H1 (cell line): ENCODE data around the gene ZNF846. TPM values are rescaled to one million over a fixed set of nuclear protein-coding genes. Genes with fewer than 3 reads are reported as not detected.

ENCODE experiments used
- CTCF ChIA-PET: fragments of 300-600 bp; sonication (Branson Sonifier 250); formaldehyde crosslinking; loops from one replicate; lab custom pipeline; 2021; ENCODE audit not compliant: partially characterized antibody; lab: Charles Lee
- POLR2A ChIA-PET: fragments of 300-600 bp; sonication (Branson Sonifier 250); formaldehyde crosslinking; loops from one replicate; lab custom pipeline; 2021; ENCODE audit warnings: inconsistent platforms; ENCODE audit not compliant: partially characterized antibody; lab: Charles Lee
- DNase-seq, 2 experiments: peaks; one replicate each; pipeline versions ENCODE4 v3.0.0 to v3.0.0-alpha.2; 2010 to 2022; ENCODE audit warnings: low spot score in 2 of 2, low read depth in 1 of 2, mixed read lengths in 1 of 2
- FAIRE-seq: peaks from 2 replicates; lab custom pipeline; 2011; peaks lifted over from hg19 to GRCh38; lab: Jason Lieb, UNC
- H2AFZ ChIP-seq: 2 replicates; pipeline ENCODE4 v1.8.1; 2012; ENCODE audit warnings: low read length, inconsistent platforms
- H2AK5ac ChIP-seq: 2 replicates; pipeline ENCODE4 v1.6.1; 2013; ENCODE audit warnings: low read depth, low read length
- H2BK120ac ChIP-seq: replicated peaks from 2 replicates; pipeline ENCODE3; 2013; ENCODE audit warnings: low read depth, low read length, inconsistent platforms
- H2BK12ac ChIP-seq: 2 replicates; pipeline ENCODE4 v1.6.1; 2013; ENCODE audit warnings: low read depth, low read length
- H2BK15ac ChIP-seq: 2 replicates; pipeline ENCODE4 v1.6.1; 2013; ENCODE audit warnings: low read length
- H2BK20ac ChIP-seq: 2 replicates; pipeline ENCODE4 v1.6.1; 2013; ENCODE audit warnings: low read length
- H2BK5ac ChIP-seq: 2 replicates; pipeline ENCODE4 v1.6.1; 2013; ENCODE audit warnings: low read depth, low read length
- H3K14ac ChIP-seq: 2 replicates; pipeline ENCODE4 v1.6.1; 2013; ENCODE audit warnings: inconsistent platforms; ENCODE audit not compliant: insufficient read length
- H3K18ac ChIP-seq: 2 replicates; pipeline ENCODE4 v1.6.1; 2013; ENCODE audit warnings: low read length; ENCODE audit errors: extremely low read depth
- H3K23ac ChIP-seq: 2 replicates; pipeline ENCODE4 v1.6.1; 2013; ENCODE audit warnings: inconsistent platforms; ENCODE audit not compliant: insufficient read length
- H3K23me2 ChIP-seq: 2 replicates; pipeline ENCODE4 v1.6.1; 2013; ENCODE audit warnings: low read depth, low read length
- H3K27ac ChIP-seq: 2 replicates; pipeline ENCODE4 v1.6.1; 2011; ENCODE audit warnings: low read depth, low read length, inconsistent platforms
- H3K27me3 ChIP-seq, 4 experiments: replicated peaks in 1 of 4; 1 replicate in 1 of 4; 2 replicates in 3 of 4; pipeline versions ENCODE4 v1.6.1 to v1.8.1; 2011 to 2013; ENCODE audit warnings: low read length in 3 of 4, mild to moderate bottlenecking in 3 of 4, inconsistent platforms in 2 of 4, mixed read lengths in 2 of 4, moderate library complexity in 1 of 4; ENCODE audit not compliant: control insufficient read depth in 3 of 4, insufficient read depth in 3 of 4; ENCODE audit errors: extremely low read depth in 1 of 4
- H3K36me3 ChIP-seq, 4 experiments: 2 replicates each; pipeline versions ENCODE4 v1.6.1 to v1.8.1; 2011 to 2013; ENCODE audit warnings: mild to moderate bottlenecking in 4 of 4, low read length in 3 of 4, moderate library complexity in 2 of 4, control low read depth in 1 of 4, inconsistent platforms in 1 of 4; ENCODE audit not compliant: insufficient read depth in 4 of 4, control insufficient read depth in 2 of 4
- H3K4ac ChIP-seq: replicated peaks from 2 replicates; pipeline ENCODE3; 2013; ENCODE audit warnings: low read length, low read depth, mixed read lengths, inconsistent platforms; ENCODE audit not compliant: insufficient read length
- H3K4me1 ChIP-seq, 4 experiments: replicated peaks in 1 of 4; 1 replicate in 1 of 4; 2 replicates in 3 of 4; pipeline versions ENCODE4 v1.6.1 to v1.8.1; 2011 to 2013; ENCODE audit warnings: low read length in 3 of 4, inconsistent platforms in 2 of 4, mixed read lengths in 1 of 4; ENCODE audit not compliant: insufficient read depth in 4 of 4, control insufficient read depth in 3 of 4
- H3K4me2 ChIP-seq, 2 experiments: 2 replicates each; pipeline versions ENCODE4 v1.6.1 to v1.8.1; 2011 to 2013; ENCODE audit warnings: low read depth in 2 of 2, low read length in 2 of 2, control low read depth in 1 of 2, inconsistent platforms in 1 of 2, mild to moderate bottlenecking in 1 of 2; ENCODE audit not compliant: insufficient read depth in 1 of 2
- H3K4me3 ChIP-seq, 4 experiments: fragments of 200-600, 300-600 bp in 1 of 4; sonication (generic), shearing (Covaris generic), sonication (Bioruptor Twin) in 1 of 4; 2 replicates each; pipeline versions ENCODE4 v1.5.1 to v1.8.1; 2011 to 2016; ENCODE audit warnings: low read length in 4 of 4, low read depth in 3 of 4, control low read depth in 2 of 4, inconsistent platforms in 2 of 4, mild to moderate bottlenecking in 2 of 4, mixed read lengths in 1 of 4, moderate library complexity in 1 of 4; ENCODE audit not compliant: insufficient read depth in 2 of 4; ENCODE audit errors: extremely low read depth in 1 of 4
- H3K56ac ChIP-seq: replicated peaks from 2 replicates; pipeline ENCODE3; 2013; ENCODE audit warnings: low read depth, mild to moderate bottlenecking, mixed read lengths, low read length, inconsistent platforms; ENCODE audit not compliant: insufficient read length
- H3K79me1 ChIP-seq: 2 replicates; pipeline ENCODE4 v1.6.1; 2013; ENCODE audit warnings: low read depth, low read length, control low read depth
- H3K79me2 ChIP-seq, 2 experiments: 2 replicates each; pipeline versions ENCODE4 v1.6.1 to v1.8.1; 2012 to 2013; ENCODE audit warnings: low read length in 2 of 2, mild to moderate bottlenecking in 2 of 2, inconsistent platforms in 1 of 2; ENCODE audit not compliant: insufficient read depth in 2 of 2, control insufficient read depth in 1 of 2
- H3K9ac ChIP-seq, 4 experiments: replicated peaks in 1 of 4; 1 replicate in 1 of 4; 2 replicates in 3 of 4; pipeline versions ENCODE4 v1.6.1 to v1.8.1; 2011 to 2013; ENCODE audit warnings: low read depth in 3 of 4, low read length in 3 of 4, control low read depth in 2 of 4, mild to moderate bottlenecking in 2 of 4, moderate library complexity in 2 of 4, inconsistent platforms in 1 of 4; ENCODE audit errors: extremely low read depth in 1 of 4
- H3K9me3 ChIP-seq, 2 experiments: 2 replicates each; pipeline versions ENCODE4 v1.6.1 to v1.8.1; 2012 to 2013; ENCODE audit warnings: mild to moderate bottlenecking in 2 of 2, moderate library complexity in 2 of 2, control low read depth in 1 of 2, inconsistent platforms in 1 of 2, low read depth in 1 of 2, low read length in 1 of 2, mixed read lengths in 1 of 2; ENCODE audit not compliant: insufficient read depth in 2 of 2
- H4K20me1 ChIP-seq, 2 experiments: replicated peaks in 1 of 2; 2 replicates each; pipeline versions ENCODE3 to v1.8.1; 2011 to 2013; ENCODE audit warnings: inconsistent platforms in 2 of 2, low read length in 2 of 2, mild to moderate bottlenecking in 1 of 2; ENCODE audit not compliant: insufficient read depth in 2 of 2, control insufficient read depth in 1 of 2
- H4K5ac ChIP-seq: 2 replicates; pipeline ENCODE4 v1.6.1; 2013; ENCODE audit warnings: low read length, low read depth, mixed read lengths, inconsistent platforms; ENCODE audit not compliant: insufficient read length
- H4K8ac ChIP-seq: 2 replicates; pipeline ENCODE4 v1.8.0; 2013; ENCODE audit warnings: mild to moderate bottlenecking, moderate library complexity, low read length, inconsistent platforms; ENCODE audit not compliant: insufficient read depth; ENCODE audit errors: extremely low read depth
- H4K91ac ChIP-seq: replicated peaks from 2 replicates; pipeline ENCODE3; 2013; ENCODE audit warnings: low read length, mixed read lengths, inconsistent platforms; ENCODE audit not compliant: insufficient read length
- CTBP2 ChIP-seq: IDR thresholded peaks from 2 replicates; pipeline ENCODE4 v1.7.0; 2011; ENCODE audit warnings: borderline replicate concordance, mild to moderate bottlenecking, moderate library complexity, mixed read lengths, low read length; ENCODE audit not compliant: insufficient read depth, insufficient read length
- CTCF ChIP-seq, 3 experiments: IDR thresholded peaks; 1 replicate in 2 of 3; 2 replicates in 1 of 3; pipeline versions ENCODE4 v1.5.1 to v1.6.1; 2011; ENCODE audit warnings: low read length in 3 of 3, mild to moderate bottlenecking in 3 of 3, inconsistent platforms in 2 of 3, low read depth in 1 of 3, moderate library complexity in 1 of 3; ENCODE audit not compliant: insufficient read depth in 1 of 3; ENCODE audit errors: control extremely low read depth in 1 of 3
- EP300 ChIP-seq, 2 experiments: IDR thresholded peaks; 1 replicate in 1 of 2; 2 replicates in 1 of 2; pipeline ENCODE4 v1.6.1; 2011 to 2012; ENCODE audit warnings: low read depth in 2 of 2, low read length in 2 of 2, mild to moderate bottlenecking in 2 of 2, borderline replicate concordance in 1 of 2, inconsistent platforms in 1 of 2, moderate library complexity in 1 of 2
- HDAC2 ChIP-seq, 2 experiments: fragments of 300-600 bp in 1 of 2; sonication (generic) in 1 of 2; IDR thresholded peaks; 2 replicates each; pipeline ENCODE4 v1.6.1; 2011 to 2012; ENCODE audit warnings: low read depth in 2 of 2, low read length in 2 of 2, mild to moderate bottlenecking in 2 of 2, moderate library complexity in 2 of 2, borderline replicate concordance in 1 of 2, inconsistent platforms in 1 of 2
- KDM5A ChIP-seq: fragments of 200-600 bp; IDR thresholded peaks from 2 replicates; pipeline ENCODE4 v1.7.1; 2012; ENCODE audit warnings: mild to moderate bottlenecking, low read length, inconsistent platforms, mixed read lengths
- SIN3A ChIP-seq, 2 experiments: IDR thresholded peaks in 1 of 2; conservative IDR thresholded peaks in 1 of 2; 2 replicates each; pipeline ENCODE4 v1.6.1; 2011 to 2012; ENCODE audit warnings: low read length in 2 of 2, improper control_type of control experiment in 1 of 2, low read depth in 1 of 2, mild to moderate bottlenecking in 1 of 2
- TAF1 ChIP-seq: IDR thresholded peaks from 2 replicates; pipeline ENCODE4 v1.6.1; 2011; ENCODE audit warnings: mild to moderate bottlenecking, low read depth, low read length
- TCF12 ChIP-seq: IDR thresholded peaks from 2 replicates; pipeline ENCODE4 v1.6.1; 2011; ENCODE audit warnings: low read depth, mild to moderate bottlenecking, low read length
- WGBS, 2 experiments: shearing (Covaris generic) in 1 of 2; methylation state at CpG; one replicate each; pipeline versions ENCODE4 v1.1.6 to v1.1.7; 2013 to 2015; ENCODE audit warnings: low lambda C conversion rate in 2 of 2, mixed read lengths in 2 of 2, inconsistent platforms in 1 of 2, low coverage in 1 of 2, missing lambda C conversion rate in 1 of 2; ENCODE audit not compliant: insufficient replicate concordance in 2 of 2, insufficient coverage in 1 of 2, insufficient read length in 1 of 2; ENCODE audit errors: extremely low coverage in 1 of 2, missing lambda C conversion rate in 1 of 2; 5-methylcytosine and 5-hydroxymethylcytosine counted together
- polyA plus RNA-seq, 7 experiments: library from polyadenylated mRNA; depleted of rRNA in 3 of 7; stranded (reverse) in 5 of 7; unstranded in 2 of 7; fragments of >200 nt in 5 of 7; fragments of 200-250 nt in 2 of 7; gene quantifications; 1 replicate in 5 of 7; 2 replicates in 1 of 7; 4 replicates in 1 of 7; pipeline versions ENCODE4 v1.2.1 to v1.2.3, GENCODE V29; 2011 to 2013; ENCODE audit warnings: missing spikeins in 2 of 7, mixed read lengths in 2 of 7
- total RNA-seq: library from RNA; stranded (reverse); fragmentation: NEBNext Ultra II Directional; extraction: Animal tissue kit (Norgen Biotek cat#: 25700); gene quantifications from 2 replicates; pipeline ENCODE4 v1.2.1, GENCODE V29; 2021

The ZNF846 gene
- total and polyA plus RNA-seq, 2 of the 8 experiments (the other 6 are each of a cell fraction or from before 2014, with no cell fraction given) = 4.5 to 9.0 TPM

GRCh38 chr19:9791552-9792205 is 23.1 kb upstream of the ZNF846 start:
- H2AFZ ChIP-seq = no peak overlapping the region
- no peak for TF ChIP-seq SIN3A (conservative IDR thresholded peaks at IDR 0.05 in 1 of 2, IDR thresholded peaks at IDR 0.05 in 1 of 2; ENCODE audit: low read depth in 1 of 2, low read length in 2 of 2)
- TF ChIP-seq HDAC2 (IDR thresholded peaks at IDR 0.05; ENCODE audit: borderline replicate concordance in 1 of 2, low read depth in 2 of 2, low read length in 2 of 2) = no peak
- no peak for TF ChIP-seq CTCF (IDR thresholded peaks at IDR 0.05; ENCODE audit: control extremely low read depth in 1 of 3, insufficient read depth in 1 of 3, low read depth in 1 of 3, low read length in 3 of 3)
- no peak for TF ChIP-seq KDM5A
- no peak for TF ChIP-seq CTBP2
- TF ChIP-seq TAF1 = peak; percentile 53; the same call in 1 of the 2 replicates
- no peak for TF ChIP-seq EP300 (IDR thresholded peaks at IDR 0.05; ENCODE audit: borderline replicate concordance in 1 of 2, low read depth in 2 of 2, low read length in 2 of 2)
- TF ChIP-seq TCF12 = no peak

More at GRCh38 chr19:9791552-9792205, 23.1 kb upstream of the ZNF846 start:
- peaks cover 11% of the 10 kb centered on the region; the same call in 1 of the 2 replicates for H3K23me2 ChIP-seq
- 17% methylated on average over 7 of the region's 50 CpGs; no CpG with 5 or more reads in 1 of the 2 experiments for WGBS, 2 experiments
- ChIA-PET CTCF (interaction anchor here (2.0 kb wide), 1 partner anchor 166 kb away, joined by 12 read pairs; no protein-coding TSS in a partner anchor), POLR2A (no interaction called here)
- no peak overlapping the region for H3K18ac ChIP-seq
- H3K4me1 ChIP-seq = peaks cover 0 to 6% (median 2%) of the 10 kb centered on the region in 4 experiments; a peak in 4 of 7 replicates
- no peak overlapping the region for H3K23ac ChIP-seq
- no peaks in the 10 kb centered on the region for H4K20me1 ChIP-seq
- H2BK12ac ChIP-seq = no peak overlapping the region
- no peak overlapping the region for H4K5ac ChIP-seq
- no peak overlapping the region for H2AK5ac ChIP-seq
- no peak overlapping the region for H3K4ac ChIP-seq
- H3K27ac ChIP-seq = no peak overlapping the region
- no peak overlapping the region for H4K91ac ChIP-seq
- no peaks in the 10 kb centered on the region for H3K9me3 ChIP-seq
- no peak overlapping the region for H2BK5ac ChIP-seq
- no peak for FAIRE-seq
- no peak overlapping the region for H3K56ac ChIP-seq
- no peak overlapping the region for H3K14ac ChIP-seq
- peak overlapping the region; percentile 62 to 85 for H3K4me2 ChIP-seq
- H3K27me3 ChIP-seq = no peaks in the 10 kb centered on the region
- H3K9ac ChIP-seq = no peak overlapping the region
- no peaks in the 10 kb centered on the region for H3K79me2 ChIP-seq
- H2BK15ac ChIP-seq = no peak overlapping the region
- no peak overlapping the region for H2BK20ac ChIP-seq
- H3K36me3 ChIP-seq = no peaks in the 10 kb centered on the region
- DNase-seq = peak; percentile 93 to 98
- no peak overlapping the region for H4K8ac ChIP-seq
- peak overlapping the region; percentile 27 to 77 (median 42) for H3K4me3 ChIP-seq
- H3K79me1 ChIP-seq = 0 out of 2 replicates have a peak, but pooled peaks cover 2% of the 10 kb centered on the region
- H2BK120ac ChIP-seq = no peak overlapping the region
